ENCODE measurements around the gene GALNT15.

The GALNT15 gene

GRCh38 chr3:16174026-16174355 is 489 bp upstream of the GALNT15 start:
- H3K4me1 ChIP-seq (ENCODE audit: insufficient read depth, low read length, severe bottlenecking) = no peaks in the 10 kb centered on the region
- no peaks in the 10 kb centered on the region for H4K20me1 ChIP-seq (ENCODE audit: insufficient read depth, low read length)
- no peak overlapping the region for H3K4me3 ChIP-seq (ENCODE audit: low read depth, low read length, poor library complexity, severe bottlenecking)
- no peak overlapping the region for H3K4me2 ChIP-seq (ENCODE audit: low read length)
- H3K36me3 ChIP-seq (ENCODE audit: insufficient read depth, low read length) = no peaks in the 10 kb centered on the region
- no peaks in the 10 kb centered on the region for H3K9me3 ChIP-seq (ENCODE audit: low read length)
- no peaks in the 10 kb centered on the region for H3K27me3 ChIP-seq (ENCODE audit: insufficient read depth, low read length)
- TF ChIP-seq, protein P1, sequence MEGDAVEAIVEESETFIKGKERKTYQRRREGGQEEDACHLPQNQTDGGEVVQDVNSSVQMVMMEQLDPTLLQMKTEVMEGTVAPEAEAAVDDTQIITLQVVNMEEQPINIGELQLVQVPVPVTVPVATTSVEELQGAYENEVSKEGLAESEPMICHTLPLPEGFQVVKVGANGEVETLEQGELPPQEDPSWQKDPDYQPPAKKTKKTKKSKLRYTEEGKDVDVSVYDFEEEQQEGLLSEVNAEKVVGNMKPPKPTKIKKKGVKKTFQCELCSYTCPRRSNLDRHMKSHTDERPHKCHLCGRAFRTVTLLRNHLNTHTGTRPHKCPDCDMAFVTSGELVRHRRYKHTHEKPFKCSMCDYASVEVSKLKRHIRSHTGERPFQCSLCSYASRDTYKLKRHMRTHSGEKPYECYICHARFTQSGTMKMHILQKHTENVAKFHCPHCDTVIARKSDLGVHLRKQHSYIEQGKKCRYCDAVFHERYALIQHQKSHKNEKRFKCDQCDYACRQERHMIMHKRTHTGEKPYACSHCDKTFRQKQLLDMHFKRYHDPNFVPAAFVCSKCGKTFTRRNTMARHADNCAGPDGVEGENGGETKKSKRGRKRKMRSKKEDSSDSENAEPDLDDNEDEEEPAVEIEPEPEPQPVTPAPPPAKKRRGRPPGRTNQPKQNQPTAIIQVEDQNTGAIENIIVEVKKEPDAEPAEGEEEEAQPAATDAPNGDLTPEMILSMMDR (IDR thresholded peaks at IDR 0.05; ENCODE audit: low read length) = no peak
- no peak for TF ChIP-seq EZH2 (IDR thresholded peaks at IDR 0.05; ENCODE audit: borderline replicate concordance, low read length)
- no peaks in the 10 kb centered on the region for H3K9me2 ChIP-seq (ENCODE audit: low read depth, low read length)
- no peak overlapping the region for H3K27ac ChIP-seq (ENCODE audit: low read depth, low read length, poor library complexity, severe bottlenecking)
- no peak overlapping the region for H3K9ac ChIP-seq (ENCODE audit: low read length)
- no peaks in the 10 kb centered on the region for H3F3A ChIP-seq (ENCODE audit: insufficient read depth, low read length)
- no peaks in the 10 kb centered on the region for H3K79me2 ChIP-seq (ENCODE audit: insufficient read depth, low read length)
- H2AFZ ChIP-seq (ENCODE audit: low read length) = no peak overlapping the region

DNA sequence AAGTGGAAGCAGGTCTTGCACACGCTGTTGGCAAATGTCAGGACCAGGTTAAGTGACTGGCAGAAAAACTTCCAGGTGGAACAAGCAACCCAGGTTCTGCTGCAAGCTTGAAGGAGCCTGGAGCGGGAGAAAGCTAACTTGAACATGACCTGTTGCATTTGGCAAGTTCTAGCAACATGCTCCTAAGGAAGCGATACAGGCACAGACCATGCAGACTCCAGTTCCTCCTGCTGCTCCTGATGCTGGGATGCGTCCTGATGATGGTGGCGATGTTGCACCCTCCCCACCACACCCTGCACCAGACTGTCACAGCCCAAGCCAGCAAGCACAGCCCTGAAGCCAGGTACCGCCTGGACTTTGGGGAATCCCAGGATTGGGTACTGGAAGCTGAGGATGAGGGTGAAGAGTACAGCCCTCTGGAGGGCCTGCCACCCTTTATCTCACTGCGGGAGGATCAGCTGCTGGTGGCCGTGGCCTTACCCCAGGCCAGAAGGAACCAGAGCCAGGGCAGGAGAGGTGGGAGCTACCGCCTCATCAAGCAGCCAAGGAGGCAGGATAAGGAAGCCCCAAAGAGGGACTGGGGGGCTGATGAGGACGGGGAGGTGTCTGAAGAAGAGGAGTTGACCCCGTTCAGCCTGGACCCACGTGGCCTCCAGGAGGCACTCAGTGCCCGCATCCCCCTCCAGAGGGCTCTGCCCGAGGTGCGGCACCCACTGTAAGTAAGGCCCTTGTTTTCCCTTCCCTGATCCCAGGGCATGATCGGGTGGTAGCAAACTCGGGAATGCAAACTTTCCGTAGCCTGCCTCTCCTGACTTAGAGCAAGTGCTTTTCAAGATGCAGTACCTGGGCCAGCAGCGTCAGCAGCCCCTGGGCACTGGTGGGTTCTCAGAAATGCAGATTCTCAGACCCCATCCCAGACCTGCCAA is 759 bp downstream of the GALNT15 start:
- TF ChIP-seq, protein P1 (IDR thresholded peaks at IDR 0.05; ENCODE audit: low read length) = no peak
- TF ChIP-seq EZH2 (IDR thresholded peaks at IDR 0.05; ENCODE audit: borderline replicate concordance, low read length) = no peak
- Histone ChIP-seq H3K4me1 (ENCODE audit: insufficient read depth, low read length, severe bottlenecking) (no peaks in the 10 kb centered on the region), H3K27ac (ENCODE audit: low read depth, low read length, poor library complexity, severe bottlenecking) (no peak overlapping the region), H3K27me3 (ENCODE audit: insufficient read depth, low read length) (no peaks in the 10 kb centered on the region), H2AFZ (ENCODE audit: low read length) (no peak overlapping the region), H3K4me3 (ENCODE audit: low read depth, low read length, poor library complexity, severe bottlenecking) (no peak overlapping the region), H3F3A (ENCODE audit: insufficient read depth, low read length) (no peaks in the 10 kb centered on the region), H3K79me2 (ENCODE audit: insufficient read depth, low read length) (no peaks in the 10 kb centered on the region), H3K9ac (ENCODE audit: low read length) (no peak overlapping the region), H3K9me3 (ENCODE audit: low read length) (no peaks in the 10 kb centered on the region), H3K9me2 (ENCODE audit: low read depth, low read length) (no peaks in the 10 kb centered on the region), H4K20me1 (ENCODE audit: insufficient read depth, low read length) (no peaks in the 10 kb centered on the region), H3K36me3 (ENCODE audit: insufficient read depth, low read length) (no peaks in the 10 kb centered on the region), H3K4me2 (ENCODE audit: low read length) (no peak overlapping the region)

GRCh38 chr3:16176391-16177030 is 2.0 kb downstream of the GALNT15 start:
- H3K27ac ChIP-seq (ENCODE audit: low read depth, low read length, poor library complexity, severe bottlenecking) = no peak overlapping the region
- H3K9me2 ChIP-seq (ENCODE audit: low read depth, low read length) = no peaks in the 10 kb centered on the region
- no peaks in the 10 kb centered on the region for H3K4me1 ChIP-seq (ENCODE audit: insufficient read depth, low read length, severe bottlenecking)
- no peaks in the 10 kb centered on the region for H3F3A ChIP-seq (ENCODE audit: insufficient read depth, low read length)
- no peak overlapping the region for H3K4me2 ChIP-seq (ENCODE audit: low read length)
- H3K36me3 ChIP-seq (ENCODE audit: insufficient read depth, low read length) = no peaks in the 10 kb centered on the region
- H4K20me1 ChIP-seq (ENCODE audit: insufficient read depth, low read length) = no peaks in the 10 kb centered on the region
- no peaks in the 10 kb centered on the region for H3K27me3 ChIP-seq (ENCODE audit: insufficient read depth, low read length)
- no peak overlapping the region for H3K4me3 ChIP-seq (ENCODE audit: low read depth, low read length, poor library complexity, severe bottlenecking)
- no peaks in the 10 kb centered on the region for H3K9me3 ChIP-seq (ENCODE audit: low read length)
- no peak overlapping the region for H3K9ac ChIP-seq (ENCODE audit: low read length)
- no peaks in the 10 kb centered on the region for H3K79me2 ChIP-seq (ENCODE audit: insufficient read depth, low read length)
- TF ChIP-seq, protein P1 (IDR thresholded peaks at IDR 0.05; ENCODE audit: low read length) = no peak
- TF ChIP-seq EZH2 (IDR thresholded peaks at IDR 0.05; ENCODE audit: borderline replicate concordance, low read length) = no peak
- H2AFZ ChIP-seq (ENCODE audit: low read length) = no peak overlapping the region
